HG02571 (cell line): ENCODE measurements around the gene ATP1A2.
"Not testable (repeated sequence)": the region's sequence is repeated elsewhere in the genome, so short reads cannot be mapped to it uniquely, and the experiment has no call there.

Experiments used
- ATAC-seq: cut with Tn5 transposase; IDR thresholded peaks from one replicate; pipeline ENCODE4 v1.9.1; 2021; ENCODE audit warnings: mild to moderate bottlenecking, moderate library complexity; ENCODE audit not compliant: unreplicated experiment

The ATP1A2 gene

DNA sequence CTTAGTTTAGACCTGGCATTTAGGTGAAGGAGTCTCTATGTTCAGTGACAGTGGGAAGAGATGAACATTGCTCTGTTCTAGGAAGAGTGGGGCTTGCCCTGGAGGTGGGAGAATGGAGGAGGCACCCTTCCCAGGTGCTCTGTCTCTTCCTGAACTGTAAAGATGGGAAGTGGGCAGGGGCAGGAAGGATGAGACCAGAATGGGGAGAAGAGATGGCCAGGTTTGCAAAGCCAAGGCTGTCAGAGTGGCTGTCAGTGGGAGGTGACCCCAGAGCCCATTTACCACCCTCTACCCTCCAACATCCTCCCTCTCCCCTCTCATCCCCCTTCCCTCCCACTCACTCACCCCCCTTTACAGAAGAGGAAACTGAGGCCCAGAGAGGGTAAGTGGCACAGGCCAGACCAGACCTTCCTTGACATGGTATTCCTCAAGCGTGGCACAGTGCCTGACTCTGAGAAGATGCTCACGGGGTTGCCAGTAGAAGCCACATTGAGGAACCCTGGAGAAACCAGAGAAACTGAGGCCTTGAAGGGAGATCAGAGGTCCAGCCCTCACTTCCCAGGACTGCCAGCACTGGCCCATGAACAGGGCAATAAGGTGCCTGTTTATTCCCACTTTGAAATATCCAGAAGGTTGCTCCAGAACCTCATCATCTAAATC is 15.7 kb upstream of the ATP1A2 start:
- ATAC-seq = no peak

DNA sequence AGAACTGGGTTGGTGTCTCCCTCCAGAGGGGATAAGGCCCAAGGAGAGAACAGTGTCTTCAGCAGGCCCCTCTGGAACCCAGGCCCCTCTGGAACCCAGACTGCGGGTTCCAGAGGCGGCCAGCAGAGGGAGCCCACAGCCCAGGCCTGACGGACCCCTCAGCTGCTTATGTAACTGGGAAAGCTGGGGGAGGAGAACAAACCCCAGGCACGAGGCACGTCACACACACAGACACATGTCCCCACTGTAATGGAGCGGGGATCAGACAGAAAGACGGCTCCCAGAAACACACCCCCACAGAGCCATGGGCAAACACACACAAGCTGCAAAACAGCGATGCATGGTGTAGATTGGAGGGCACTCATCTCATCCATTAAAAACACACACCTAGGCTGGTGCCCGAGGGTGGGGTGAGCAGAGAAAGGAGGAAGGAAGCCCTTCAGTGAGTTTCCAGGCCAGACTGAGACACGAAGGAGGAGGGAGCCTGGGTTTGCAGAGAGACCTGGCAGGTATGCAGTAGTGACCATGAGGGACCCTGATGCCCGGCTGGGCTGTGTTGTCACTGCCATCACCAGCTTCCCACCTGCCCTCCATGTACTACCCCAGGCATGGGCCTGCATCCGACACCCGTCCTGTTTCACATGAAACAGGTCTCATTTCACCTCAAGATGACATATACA is 14.4 kb upstream of the ATP1A2 start:
- no peak for ATAC-seq

DNA sequence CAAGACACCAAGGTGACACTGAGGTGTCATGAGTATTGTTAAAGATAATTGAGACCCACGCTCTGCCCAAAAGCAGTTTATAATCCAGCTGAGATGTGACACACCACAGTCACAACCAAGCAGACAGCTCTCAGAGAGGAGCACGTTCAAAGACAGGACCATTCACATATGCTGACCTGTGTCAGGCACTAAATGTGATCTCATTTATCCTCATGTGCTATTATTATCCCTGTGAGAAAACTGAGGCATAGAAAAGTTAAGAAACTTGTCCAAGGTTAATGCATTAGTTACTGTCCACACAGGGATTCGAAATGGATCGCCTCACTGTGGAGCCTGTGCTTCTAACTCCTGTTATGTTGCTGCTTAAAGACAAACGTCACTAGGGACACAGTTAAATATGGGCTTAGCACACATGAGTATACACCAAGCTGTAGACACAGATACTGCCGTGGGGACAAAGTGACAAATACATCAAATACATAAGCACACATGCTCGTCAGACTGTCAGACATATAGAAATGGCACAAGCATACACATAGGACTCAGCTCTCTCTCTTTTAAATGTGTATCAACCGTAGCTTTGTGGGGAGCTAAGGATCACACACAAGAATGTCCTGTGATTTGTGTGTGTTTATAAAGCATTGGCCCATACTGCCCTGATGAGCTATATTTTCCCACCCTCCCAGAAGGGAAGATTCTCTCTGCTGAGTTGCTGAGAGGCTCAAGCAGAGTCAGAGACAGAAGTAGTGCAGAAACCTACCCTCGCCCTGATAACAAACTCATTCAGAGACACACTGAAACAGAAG is 13.6 kb upstream of the ATP1A2 start:
- no peak for ATAC-seq

GRCh38 chr1:160103658-160104408 is 11.7 kb upstream of the ATP1A2 start:
- no peak for ATAC-seq

GRCh38 chr1:160104486-160104885 is 11.1 kb upstream of the ATP1A2 start:
- no peak for ATAC-seq

- ATAC-seq = no peak
These were observed 10.4 kb upstream of the ATP1A2 start for GRCh38 chr1:160105155-160105554.

DNA sequence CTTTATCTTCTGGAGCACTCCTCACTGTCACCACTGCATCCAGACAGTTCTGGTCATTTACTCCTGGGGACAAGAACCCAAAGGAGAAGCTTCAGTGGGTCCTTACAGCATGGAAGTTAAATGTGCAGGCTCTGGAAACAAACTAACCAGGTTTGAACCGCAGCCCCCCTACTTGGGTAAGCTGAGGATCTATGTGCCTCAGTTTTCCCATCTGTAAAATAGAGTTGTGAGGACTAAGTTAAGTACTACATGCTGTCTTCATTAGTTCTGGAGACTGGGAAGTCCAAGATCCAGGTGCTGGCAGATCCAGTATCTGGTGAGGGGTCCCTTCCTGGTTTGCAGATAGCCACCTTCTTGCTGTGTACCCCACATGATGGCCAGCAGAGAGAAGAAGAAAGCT is 8.0 kb upstream of the ATP1A2 start:
- no peak for ATAC-seq

GRCh38 chr1:160108888-160109662 is 6.5 kb upstream of the ATP1A2 start:
- no peak for ATAC-seq

DNA sequence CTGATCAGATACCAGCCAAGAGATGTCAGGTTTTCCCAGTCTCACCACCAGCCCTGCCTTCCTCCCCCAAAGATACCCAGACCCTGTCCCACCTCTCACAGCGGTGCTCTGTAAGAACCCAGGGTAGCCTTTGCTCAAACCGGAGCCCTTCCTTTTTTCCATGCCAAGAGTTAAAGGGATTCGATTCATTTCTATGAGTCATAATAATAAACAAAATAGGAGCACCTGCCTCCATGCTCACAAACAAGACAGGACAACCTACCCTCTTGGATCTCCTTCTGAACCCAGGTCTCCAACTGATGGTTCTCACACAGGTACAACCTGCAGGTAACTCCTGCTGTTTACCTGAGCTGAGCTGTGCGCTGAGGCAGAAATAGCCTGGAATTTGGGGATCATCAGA is 5.9 kb upstream of the ATP1A2 start:
- no peak for ATAC-seq

DNA sequence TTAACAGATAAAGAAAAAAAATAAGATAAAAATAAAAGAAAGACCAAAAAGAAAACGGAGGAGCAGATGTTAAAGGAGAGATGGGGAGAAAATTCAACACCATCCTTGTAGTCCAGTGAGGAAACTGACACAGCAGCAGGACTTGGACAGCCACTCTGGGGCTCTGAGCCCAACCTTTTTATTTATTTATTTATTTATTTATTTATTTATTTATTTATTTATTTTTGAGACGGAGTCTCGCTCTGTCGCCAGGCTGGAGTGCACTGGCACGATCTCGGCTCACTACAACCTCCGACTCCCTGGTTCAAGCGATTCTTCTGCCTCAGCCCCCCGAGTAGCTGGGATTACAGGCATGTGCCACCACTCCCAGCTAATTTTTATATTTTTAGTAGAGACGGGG is 4.1 kb upstream of the ATP1A2 start:
- ATAC-seq = not testable (repeated sequence)

DNA sequence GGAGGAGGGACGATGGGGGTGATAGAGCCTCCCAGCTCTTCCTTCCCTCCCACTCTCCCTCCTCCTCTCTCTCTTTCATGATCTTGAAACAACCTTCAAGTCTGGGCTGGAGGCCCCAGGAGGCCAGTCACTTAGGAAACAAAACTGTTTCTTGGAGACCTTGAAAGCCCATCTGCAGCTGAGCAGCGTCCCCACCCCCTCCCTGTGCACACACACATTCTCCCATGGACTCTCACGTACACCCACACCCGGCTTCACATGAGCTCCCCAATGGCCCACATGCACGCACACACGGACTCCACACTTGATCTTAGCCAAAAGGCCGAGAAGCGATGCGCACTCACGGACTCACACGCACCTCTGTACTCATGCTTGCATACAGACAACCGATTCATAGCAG is 3.2 kb upstream of the ATP1A2 start:
- no peak for ATAC-seq

- ATAC-seq = no peak
These were observed 2.2 kb upstream of the ATP1A2 start for GRCh38 chr1:160113407-160113806.

DNA sequence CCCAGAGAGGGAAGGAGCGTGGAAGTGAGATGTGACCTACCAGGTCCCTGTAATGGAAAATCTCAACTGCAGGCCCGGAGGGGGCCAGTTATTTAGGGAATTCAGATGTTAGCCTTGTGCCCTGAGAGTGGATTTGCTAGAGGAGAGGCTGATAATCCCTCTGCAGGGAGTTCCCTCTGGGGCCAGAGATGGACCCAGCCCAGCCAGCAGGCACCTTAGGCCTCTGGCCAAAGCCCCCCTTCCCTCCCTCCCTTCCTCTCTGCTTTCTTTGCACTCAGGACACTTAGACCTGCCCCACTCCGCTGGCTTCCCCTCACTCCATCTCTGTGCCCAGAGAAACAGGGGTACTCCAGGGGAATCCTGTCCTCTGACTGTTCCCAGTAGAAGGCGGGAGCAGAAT is 1.5 kb upstream of the ATP1A2 start:
- no peak for ATAC-seq

- no peak for ATAC-seq
These were observed 956 bp downstream of the ATP1A2 start for GRCh38 chr1:160116283-160117147.

DNA sequence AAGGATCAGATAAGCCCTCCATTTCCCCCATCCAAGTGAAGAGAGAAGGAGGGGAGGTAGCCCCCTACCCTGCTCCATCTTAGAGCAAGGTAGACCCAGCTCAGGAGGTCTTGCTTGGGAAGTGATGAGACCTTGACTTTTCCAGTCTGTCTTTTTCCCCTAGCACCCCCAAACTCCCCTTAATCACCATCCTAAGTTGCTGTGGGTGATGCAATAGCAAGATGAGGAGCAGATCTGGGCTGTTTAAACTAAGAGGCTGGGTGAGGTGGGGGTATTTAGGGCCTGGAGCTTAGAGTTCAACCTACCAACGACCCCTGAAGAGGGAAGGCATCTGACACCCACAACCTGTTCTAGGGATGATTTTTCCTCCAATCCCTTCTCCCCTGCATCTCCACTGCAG is 1.7 kb downstream of the ATP1A2 start:
- no peak for ATAC-seq

GRCh38 chr1:160117709-160118183 is 2.2 kb downstream of the ATP1A2 start:
- ATAC-seq = no peak

DNA sequence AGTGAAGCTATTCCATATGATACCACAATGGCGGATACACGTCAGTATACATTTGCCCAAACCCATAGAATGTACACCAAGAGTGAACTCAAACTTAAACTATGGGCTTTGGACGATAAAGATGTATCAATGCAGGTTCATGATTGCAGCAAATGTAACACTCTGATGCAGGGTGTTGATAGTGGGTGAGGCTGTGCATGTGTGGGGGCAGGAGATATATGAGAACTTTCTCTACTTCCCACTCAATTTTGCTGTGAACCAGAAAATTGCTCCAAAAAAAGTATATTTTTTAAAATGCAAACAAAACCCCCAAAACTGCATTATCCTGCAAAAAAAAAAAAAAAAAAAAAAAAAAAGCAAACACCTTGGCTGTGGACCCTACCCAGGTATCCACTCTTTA is 3.4 kb downstream of the ATP1A2 start:
- no peak for ATAC-seq

GRCh38 chr1:160120797-160121196 is 5.2 kb downstream of the ATP1A2 start:
- no peak for ATAC-seq

- no peak for ATAC-seq
These were observed 5.8 kb downstream of the ATP1A2 start for GRCh38 chr1:160121388-160121787.
